Measurements from ENCODE around the gene DNAJB14. TPM values are rescaled to one million over a fixed set of nuclear protein-coding genes. Genes with fewer than 3 reads are reported as not detected.

Gene DNAJB14
- total RNA-seq, 1 experiment from 2014 or later: 52.5 TPM

- no peak overlapping the region for H3K9ac ChIP-seq (ENCODE audit: low read length)
- no peaks in the 10 kb centered on the region for H3K9me2 ChIP-seq (ENCODE audit: insufficient read depth)
- no peak overlapping the region for H3K4me3 ChIP-seq (replicated peaks in 1 of 2; ENCODE audit: low read depth in 1 of 2, low read length in 2 of 2)
- DNase-seq (ENCODE audit: low read depth, low spot score): no peak
- H4K20me1 ChIP-seq (ENCODE audit: insufficient read depth): no peaks in the 10 kb centered on the region
- H2AFZ ChIP-seq (ENCODE audit: low read depth, low read length, poor library complexity, severe bottlenecking): no peak overlapping the region
- no peak overlapping the region for H3K4me2 ChIP-seq (ENCODE audit: low read length)
- BruUV-seq (replicated peaks): no TSS peak
- H3K4me1 ChIP-seq (ENCODE audit: control insufficient read depth in 1 of 2, insufficient read depth in 2 of 2, low read length in 2 of 2): peaks cover 0 to 4% of the 10 kb centered on the region in 2 experiments; a peak in 1 of 4 replicates
- no peaks in the 10 kb centered on the region for H3K27me3 ChIP-seq (ENCODE audit: insufficient read depth, low read length)
- intact Hi-C loops (cut with micrococcal nuclease): no loop called here
- TF ChIP-seq POLR2A (IDR thresholded peaks at IDR 0.05; ENCODE audit: borderline replicate concordance, extremely low read depth, insufficient read depth, insufficient read length) (no peak), CTCF (IDR thresholded peaks at IDR 0.05 in 2 of 3, conservative IDR thresholded peaks at IDR 0.05 in 1 of 3; ENCODE audit: borderline replicate concordance in 1 of 3, insufficient read depth in 1 of 3, low read depth in 2 of 3, low read length in 2 of 3) (no peak), EZH2 (IDR thresholded peaks at IDR 0.05) (no peak), FOSL1 (IDR thresholded peaks at IDR 0.05; ENCODE audit: low read depth) (no peak)
- TF ChIP-seq, protein P1, sequence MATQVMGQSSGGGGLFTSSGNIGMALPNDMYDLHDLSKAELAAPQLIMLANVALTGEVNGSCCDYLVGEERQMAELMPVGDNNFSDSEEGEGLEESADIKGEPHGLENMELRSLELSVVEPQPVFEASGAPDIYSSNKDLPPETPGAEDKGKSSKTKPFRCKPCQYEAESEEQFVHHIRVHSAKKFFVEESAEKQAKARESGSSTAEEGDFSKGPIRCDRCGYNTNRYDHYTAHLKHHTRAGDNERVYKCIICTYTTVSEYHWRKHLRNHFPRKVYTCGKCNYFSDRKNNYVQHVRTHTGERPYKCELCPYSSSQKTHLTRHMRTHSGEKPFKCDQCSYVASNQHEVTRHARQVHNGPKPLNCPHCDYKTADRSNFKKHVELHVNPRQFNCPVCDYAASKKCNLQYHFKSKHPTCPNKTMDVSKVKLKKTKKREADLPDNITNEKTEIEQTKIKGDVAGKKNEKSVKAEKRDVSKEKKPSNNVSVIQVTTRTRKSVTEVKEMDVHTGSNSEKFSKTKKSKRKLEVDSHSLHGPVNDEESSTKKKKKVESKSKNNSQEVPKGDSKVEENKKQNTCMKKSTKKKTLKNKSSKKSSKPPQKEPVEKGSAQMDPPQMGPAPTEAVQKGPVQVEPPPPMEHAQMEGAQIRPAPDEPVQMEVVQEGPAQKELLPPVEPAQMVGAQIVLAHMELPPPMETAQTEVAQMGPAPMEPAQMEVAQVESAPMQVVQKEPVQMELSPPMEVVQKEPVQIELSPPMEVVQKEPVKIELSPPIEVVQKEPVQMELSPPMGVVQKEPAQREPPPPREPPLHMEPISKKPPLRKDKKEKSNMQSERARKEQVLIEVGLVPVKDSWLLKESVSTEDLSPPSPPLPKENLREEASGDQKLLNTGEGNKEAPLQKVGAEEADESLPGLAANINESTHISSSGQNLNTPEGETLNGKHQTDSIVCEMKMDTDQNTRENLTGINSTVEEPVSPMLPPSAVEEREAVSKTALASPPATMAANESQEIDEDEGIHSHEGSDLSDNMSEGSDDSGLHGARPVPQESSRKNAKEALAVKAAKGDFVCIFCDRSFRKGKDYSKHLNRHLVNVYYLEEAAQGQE (IDR thresholded peaks at IDR 0.05; ENCODE audit: low read depth): no peak
- H3K36me3 ChIP-seq (ENCODE audit: control insufficient read depth in 1 of 2, insufficient read depth in 2 of 2, low read length in 2 of 2): no peaks in the 10 kb centered on the region
- ATAC-seq: no peak
- H3K27ac ChIP-seq (ENCODE audit: low read depth, low read length): no peak overlapping the region
- CTCF ChIA-PET: no interaction called here
- POLR2A ChIA-PET: no interaction called here
- RAD21 ChIA-PET (ENCODE audit: low non-redundant PET in 1 of 2, low total read pairs in 2 of 2, uncharacterized antibody in 2 of 2, unreplicated experiment in 2 of 2): no interaction called here
- H3K9me3 ChIP-seq (ENCODE audit: control insufficient read depth in 1 of 2, insufficient read depth in 1 of 2, low read depth in 1 of 2, low read length in 2 of 2): no peaks in the 10 kb centered on the region
- H3K79me2 ChIP-seq (ENCODE audit: insufficient read depth, low read length): no peaks in the 10 kb centered on the region
Observed at GRCh38 chr4:99971453-99972111, 25.2 kb upstream of the DNAJB14 start.

All from HCT116 (cell line).